ENCODE measurements around the gene NPBWR2.

DNA sequence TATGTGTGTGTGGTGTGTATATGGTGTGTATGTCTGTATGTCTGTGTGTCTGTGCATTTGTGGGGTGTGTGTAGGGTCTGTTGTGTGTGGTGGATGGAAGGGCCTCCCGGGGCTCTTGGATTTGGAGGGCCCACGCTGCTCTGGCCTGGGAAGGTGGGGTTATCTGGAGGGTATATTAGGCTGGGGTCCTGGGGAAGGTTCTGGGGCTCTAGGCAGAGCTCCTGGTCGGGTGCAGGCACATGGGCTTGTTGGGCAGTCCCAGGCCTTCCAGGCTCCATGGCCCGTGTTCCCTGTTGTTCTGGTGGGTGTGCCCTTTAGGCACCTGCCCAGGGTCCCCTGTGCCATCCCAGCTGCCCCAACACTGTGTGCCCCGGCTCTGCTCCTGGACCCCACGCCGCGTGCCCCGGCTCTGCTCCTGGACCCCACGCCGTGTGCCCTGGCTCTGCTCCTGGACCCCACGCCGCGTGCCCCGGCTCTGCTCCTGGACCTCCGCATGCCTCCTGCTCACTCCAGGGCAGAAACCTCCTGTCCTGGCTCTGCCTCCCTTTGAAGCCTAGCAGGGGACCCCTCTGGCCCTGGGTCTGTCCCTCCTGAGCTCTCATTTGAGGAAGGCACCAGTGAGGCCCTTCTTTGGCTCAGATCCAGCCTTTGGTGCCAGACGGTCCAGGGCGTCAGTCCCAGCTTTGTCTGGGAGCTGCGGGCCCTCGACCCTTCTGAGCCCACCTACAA is 46.7 kb upstream of the NPBWR2 start:
- TF ChIP-seq, protein P1, sequence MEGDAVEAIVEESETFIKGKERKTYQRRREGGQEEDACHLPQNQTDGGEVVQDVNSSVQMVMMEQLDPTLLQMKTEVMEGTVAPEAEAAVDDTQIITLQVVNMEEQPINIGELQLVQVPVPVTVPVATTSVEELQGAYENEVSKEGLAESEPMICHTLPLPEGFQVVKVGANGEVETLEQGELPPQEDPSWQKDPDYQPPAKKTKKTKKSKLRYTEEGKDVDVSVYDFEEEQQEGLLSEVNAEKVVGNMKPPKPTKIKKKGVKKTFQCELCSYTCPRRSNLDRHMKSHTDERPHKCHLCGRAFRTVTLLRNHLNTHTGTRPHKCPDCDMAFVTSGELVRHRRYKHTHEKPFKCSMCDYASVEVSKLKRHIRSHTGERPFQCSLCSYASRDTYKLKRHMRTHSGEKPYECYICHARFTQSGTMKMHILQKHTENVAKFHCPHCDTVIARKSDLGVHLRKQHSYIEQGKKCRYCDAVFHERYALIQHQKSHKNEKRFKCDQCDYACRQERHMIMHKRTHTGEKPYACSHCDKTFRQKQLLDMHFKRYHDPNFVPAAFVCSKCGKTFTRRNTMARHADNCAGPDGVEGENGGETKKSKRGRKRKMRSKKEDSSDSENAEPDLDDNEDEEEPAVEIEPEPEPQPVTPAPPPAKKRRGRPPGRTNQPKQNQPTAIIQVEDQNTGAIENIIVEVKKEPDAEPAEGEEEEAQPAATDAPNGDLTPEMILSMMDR (IDR thresholded peaks at IDR 0.05), result no peak
- no peak for TF ChIP-seq POLR2A (IDR thresholded peaks at IDR 0.05)
- no peak for TF ChIP-seq EP300 (IDR thresholded peaks at IDR 0.05)
